K562 (cell line): ENCODE results near the gene CCDC186. TPM values are rescaled to one million over a fixed set of nuclear protein-coding genes. Genes with fewer than 3 reads are reported as not detected.

Experiments used
- ATAC-seq: fragments of 200-7000 bp; cut with Tn5 transposase; 3 replicates; pipeline ENCODE4 v1.9.1; 2020; ENCODE audit warnings: moderate library complexity
- BruUV-seq: library from RNA; stranded (reverse); fragments of 400-500 nt; replicated peaks from 2 replicates; lab custom pipeline; 2021; lab: Mats Ljungman, UMichigan
- CTCF ChIA-PET: fragments of 300-600 bp; formaldehyde crosslinking; extraction: SDS; loops from one replicate; lab custom pipeline; 2021; ENCODE audit warnings: low intra/inter-chr PET ratio; lab: Yijun Ruan, JAX
- POLR2A ChIA-PET: fragments of 300-600, 350-650 bp; sonication (Branson Sonifier 250); formaldehyde crosslinking; extraction: SDS; loops from one replicate; lab custom pipeline; 2021; ENCODE audit warnings: antibody characterized with exemption, inconsistent platforms; lab: Yijun Ruan, JAX
- DNase-seq, 4 experiments: peaks; one replicate each; pipeline versions ENCODE4 v3.0.0 to v3.0.0-alpha.2; 2011 to 2018; ENCODE audit warnings: low spot score in 3 of 4, mixed read lengths in 3 of 4; ENCODE audit errors: extremely low read depth in 1 of 4
- FAIRE-seq: peaks from 2 replicates; lab custom pipeline; 2011; peaks lifted over from hg19 to GRCh38; lab: Jason Lieb, UNC
- H2AFZ ChIP-seq: 2 replicates; pipeline ENCODE4 v1.6.0; 2011; ENCODE audit warnings: low read depth, low read length, control low read depth, inconsistent platforms
- H3K27ac ChIP-seq: fragments of 200-600 bp; 3 replicates; pipeline ENCODE4 v1.8.0; 2011; ENCODE audit warnings: low read depth, mild to moderate bottlenecking, control low read depth, inconsistent platforms, low read length, moderate library complexity, mixed read lengths; ENCODE audit errors: extremely low read depth
- H3K27me3 ChIP-seq, 2 experiments: fragments of 300-600 bp in 1 of 2; 2 replicates in 1 of 2; 3 replicates in 1 of 2; pipeline versions ENCODE4 v1.6.0 to v1.8.0; 2011; ENCODE audit warnings: inconsistent platforms in 2 of 2, low read length in 2 of 2, mild to moderate bottlenecking in 1 of 2, mixed read lengths in 1 of 2, moderate library complexity in 1 of 2; ENCODE audit not compliant: control insufficient read depth in 2 of 2, insufficient read depth in 2 of 2
- H3K36me3 ChIP-seq: fragments of 300-600 bp; 3 replicates; pipeline ENCODE4 v1.8.0; 2011; ENCODE audit warnings: mild to moderate bottlenecking, low read length, inconsistent platforms; ENCODE audit not compliant: control insufficient read depth, insufficient read depth
- H3K4me1 ChIP-seq, 2 experiments: fragments of 200-600 bp in 1 of 2; replicated peaks in 1 of 2; 2 replicates in 1 of 2; 3 replicates in 1 of 2; pipeline versions ENCODE4 v1.5.1 to v1.8.0; 2011; ENCODE audit warnings: inconsistent platforms in 2 of 2, low read length in 2 of 2, mild to moderate bottlenecking in 1 of 2, mixed read lengths in 1 of 2, moderate library complexity in 1 of 2; ENCODE audit not compliant: control insufficient read depth in 2 of 2, insufficient read depth in 2 of 2
- H3K4me2 ChIP-seq: 2 replicates; pipeline ENCODE4 v1.6.1; 2011; ENCODE audit warnings: low read length, control low read depth, inconsistent platforms, mixed read lengths; ENCODE audit not compliant: insufficient read depth
- H3K4me3 ChIP-seq: fragments of 200-600 bp; sonication (generic), shearing (Covaris generic); 2 replicates; pipeline ENCODE4 v1.5.1; 2016; ENCODE audit warnings: control low read depth, inconsistent platforms
- H3K79me2 ChIP-seq: fragments of 200-600 bp; 3 replicates; pipeline ENCODE4 v1.8.0; 2011; ENCODE audit warnings: low read length, inconsistent platforms; ENCODE audit not compliant: control insufficient read depth, insufficient read depth
- H3K9ac ChIP-seq, 2 experiments: 2 replicates each; pipeline versions ENCODE4 v1.6.0 to v1.6.1; 2011; ENCODE audit warnings: low read depth in 2 of 2, low read length in 2 of 2, control low read depth in 1 of 2, inconsistent platforms in 1 of 2, mild to moderate bottlenecking in 1 of 2, mixed read lengths in 1 of 2; ENCODE audit not compliant: insufficient read depth in 1 of 2
- H3K9me1 ChIP-seq: one replicate; pipeline ENCODE4 v1.6.0; 2011; ENCODE audit warnings: inconsistent platforms, mild to moderate bottlenecking, low read length, moderate library complexity; ENCODE audit not compliant: control insufficient read depth, insufficient read depth
- H3K9me3 ChIP-seq: replicated peaks from 2 replicates; pipeline ENCODE4 v1.5.1; 2011; ENCODE audit warnings: low read depth, low read length, inconsistent platforms; ENCODE audit not compliant: control insufficient read depth, insufficient read depth
- H4K20me1 ChIP-seq: replicated peaks from 2 replicates; pipeline ENCODE4 v1.6.1; 2011; ENCODE audit warnings: low read length, inconsistent platforms, mixed read lengths; ENCODE audit not compliant: control insufficient read depth, insufficient read depth
- DPF2 ChIP-seq: fragments of 450-650 bp; IDR thresholded peaks from 2 replicates; pipeline ENCODE4 v1.6.1; 2016
- EGR1 ChIP-seq: fragments of 450-650 bp; conservative IDR thresholded peaks from 2 replicates; pipeline ENCODE4 v1.6.1; 2017; ENCODE audit warnings: mild to moderate bottlenecking
- FOXJ2 ChIP-seq: fragments of 200-800 bp; sonication (Bioruptor generic); IDR thresholded peaks from 2 replicates; pipeline ENCODE4 v1.6.1; 2016; ENCODE audit warnings: missing genetic modification characterization, missing compliant biosample characterization
- GABPA ChIP-seq: fragments of 200-800 bp; sonication (Bioruptor generic); conservative IDR thresholded peaks from 2 replicates; pipeline ENCODE4 v1.6.1; 2016; ENCODE audit warnings: low read depth, missing genetic modification characterization, missing compliant biosample characterization
- KHSRP ChIP-seq: fragments of 450-650 bp; IDR thresholded peaks from 2 replicates; pipeline ENCODE4 v1.6.1; 2017
- MEF2A ChIP-seq: IDR thresholded peaks from 2 replicates; pipeline ENCODE4 v1.6.1; 2011; ENCODE audit warnings: low read depth, mild to moderate bottlenecking, low read length, moderate library complexity; ENCODE audit not compliant: control insufficient read depth
- POLR2B ChIP-seq: fragments of 450-650 bp; IDR thresholded peaks from 2 replicates; pipeline ENCODE4 v1.6.1; 2018; ENCODE audit warnings: low read depth; ENCODE audit not compliant: partially characterized antibody
- RB1 ChIP-seq: fragments of 450-650 bp; IDR thresholded peaks from 2 replicates; pipeline ENCODE4 v1.6.1; 2017; ENCODE audit warnings: low read depth, mild to moderate bottlenecking
- TSC22D4 ChIP-seq: fragments of 450-650 bp; IDR thresholded peaks from 2 replicates; pipeline ENCODE4 v1.6.1; 2016; ENCODE audit warnings: missing genetic modification characterization, missing biosample characterization, control low read depth
- ZNF764 ChIP-seq: fragments of 250-450 bp; sonication (Bioruptor Pico); IDR thresholded peaks from 2 replicates; pipeline ENCODE4 v1.4.0; 2020; ENCODE audit warnings: low read depth, mild to moderate bottlenecking, moderate library complexity
- WGBS: fragments of 100-300 bp; shearing (Covaris generic); methylation state at CpG from one replicate; pipeline ENCODE4 v1.1.6; 2016; ENCODE audit warnings: low coverage, mixed read lengths; ENCODE audit not compliant: insufficient coverage; ENCODE audit errors: missing lambda C conversion rate; 5-methylcytosine and 5-hydroxymethylcytosine counted together
- in situ Hi-C: fragments of 300-500 bp; cut with MboI; formaldehyde crosslinking; loops from 4 replicates; pipeline ENCODE4 v1.15.0; 2018; ENCODE audit warnings: inconsistent platforms, mixed read lengths
- intact Hi-C: fragments of 100-400 bp; cut with micrococcal nuclease; formaldehyde crosslinking; loops from 2 replicates; pipeline ENCODE4 v1.14.2; 2022
- polyA plus RNA-seq, 8 experiments: library from polyadenylated mRNA; depleted of rRNA in 4 of 8; stranded (reverse) in 5 of 8; unstranded in 3 of 8; fragments of >200 nt; fragmentation: Nextera tagmentation in 2 of 8; fragmentation: Illumina TruSeq in 1 of 8; extraction: Ambion mirVana in 2 of 8; extraction: Trizol in 1 of 8; gene quantifications; 2 replicates each; pipeline versions ENCODE4 v1.2.1 to v1.2.3, GENCODE V29; 2011 to 2014; ENCODE audit warnings: inconsistent platforms in 1 of 8, missing spikeins in 1 of 8
- total RNA-seq, 7 experiments: library from RNA; depleted of rRNA in 6 of 7; stranded (reverse); fragments of >200 nt in 6 of 7; fragmentation: Illumina TruSeq in 2 of 7; extraction: Trizol in 2 of 7; gene quantifications; 2 replicates each; pipeline versions ENCODE4 v1.2.1 to v1.2.3, GENCODE V29; 2011 to 2021; ENCODE audit warnings: low replicate concordance in 1 of 7
- TF ChIP-seq, protein P1 (sequence below): fragments of 200-800 bp; sonication (Bioruptor generic); IDR thresholded peaks from 2 replicates; pipeline ENCODE4 v1.6.1; 2017; ENCODE audit warnings: missing genetic modification characterization, missing compliant biosample characterization
- TF ChIP-seq, protein P2 (sequence below): fragments of 450-650 bp; IDR thresholded peaks from 2 replicates; pipeline ENCODE4 v1.6.1; 2016; ENCODE audit warnings: mild to moderate bottlenecking
- TF ChIP-seq, protein P3 (sequence below): fragments of 450-650 bp; IDR thresholded peaks from 2 replicates; pipeline ENCODE4 v1.6.1; 2018; ENCODE audit warnings: mild to moderate bottlenecking, low read depth; ENCODE audit not compliant: partially characterized antibody

The CCDC186 gene
- total and polyA plus RNA-seq, 9 of the 15 experiments (the other 6 are each of a cell fraction or from before 2014, with no cell fraction given) = 2.0 to 7.5 (median 4.7) TPM

- FAIRE-seq (no peak), ATAC-seq (no peak), DNase-seq (no peak)
- in situ Hi-C loops = no loop called here
- peaks cover 8% of the 10 kb centered on the region; the same call in 2 of the 3 replicates for H3K36me3 ChIP-seq
- ChIA-PET POLR2A (interaction anchor here (0.7 kb wide), 1 partner anchor 107 kb away, joined by 3 read pairs; no protein-coding TSS in a partner anchor), CTCF (no interaction called here)
- H3K4me3 ChIP-seq = no peak overlapping the region
- no peaks in the 10 kb centered on the region for H3K4me1 ChIP-seq
- H3K9ac ChIP-seq = no peak overlapping the region
- no peak overlapping the region for H2AFZ ChIP-seq
- no peaks in the 10 kb centered on the region for H4K20me1 ChIP-seq
- 35% methylated on average over 2 of the region's 2 CpGs for WGBS
- H3K27ac ChIP-seq = no peak overlapping the region
- no TSS peak for BruUV-seq
- no peak overlapping the region for H3K4me2 ChIP-seq
- intact Hi-C loops = no loop called here
- no peaks in the 10 kb centered on the region for H3K79me2 ChIP-seq
- H3K9me3 ChIP-seq = no peaks in the 10 kb centered on the region
- H3K9me1 ChIP-seq = no peaks in the 10 kb centered on the region
- no peaks in the 10 kb centered on the region for H3K27me3 ChIP-seq
- TF ChIP-seq POLR2B (no peak), DPF2 (no peak), FOXJ2 (no peak), ZNF764 (CRISPR knock-in tag) (no peak), TSC22D4 (no peak), RB1 (no peak), GABPA (tag) (no peak), MEF2A (no peak), KHSRP (no peak), EGR1 (no peak)
- TF ChIP-seq, protein P1, sequence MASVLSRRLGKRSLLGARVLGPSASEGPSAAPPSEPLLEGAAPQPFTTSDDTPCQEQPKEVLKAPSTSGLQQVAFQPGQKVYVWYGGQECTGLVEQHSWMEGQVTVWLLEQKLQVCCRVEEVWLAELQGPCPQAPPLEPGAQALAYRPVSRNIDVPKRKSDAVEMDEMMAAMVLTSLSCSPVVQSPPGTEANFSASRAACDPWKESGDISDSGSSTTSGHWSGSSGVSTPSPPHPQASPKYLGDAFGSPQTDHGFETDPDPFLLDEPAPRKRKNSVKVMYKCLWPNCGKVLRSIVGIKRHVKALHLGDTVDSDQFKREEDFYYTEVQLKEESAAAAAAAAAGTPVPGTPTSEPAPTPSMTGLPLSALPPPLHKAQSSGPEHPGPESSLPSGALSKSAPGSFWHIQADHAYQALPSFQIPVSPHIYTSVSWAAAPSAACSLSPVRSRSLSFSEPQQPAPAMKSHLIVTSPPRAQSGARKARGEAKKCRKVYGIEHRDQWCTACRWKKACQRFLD (CRISPR knock-in tag) = no peak
- TF ChIP-seq, protein P2, sequence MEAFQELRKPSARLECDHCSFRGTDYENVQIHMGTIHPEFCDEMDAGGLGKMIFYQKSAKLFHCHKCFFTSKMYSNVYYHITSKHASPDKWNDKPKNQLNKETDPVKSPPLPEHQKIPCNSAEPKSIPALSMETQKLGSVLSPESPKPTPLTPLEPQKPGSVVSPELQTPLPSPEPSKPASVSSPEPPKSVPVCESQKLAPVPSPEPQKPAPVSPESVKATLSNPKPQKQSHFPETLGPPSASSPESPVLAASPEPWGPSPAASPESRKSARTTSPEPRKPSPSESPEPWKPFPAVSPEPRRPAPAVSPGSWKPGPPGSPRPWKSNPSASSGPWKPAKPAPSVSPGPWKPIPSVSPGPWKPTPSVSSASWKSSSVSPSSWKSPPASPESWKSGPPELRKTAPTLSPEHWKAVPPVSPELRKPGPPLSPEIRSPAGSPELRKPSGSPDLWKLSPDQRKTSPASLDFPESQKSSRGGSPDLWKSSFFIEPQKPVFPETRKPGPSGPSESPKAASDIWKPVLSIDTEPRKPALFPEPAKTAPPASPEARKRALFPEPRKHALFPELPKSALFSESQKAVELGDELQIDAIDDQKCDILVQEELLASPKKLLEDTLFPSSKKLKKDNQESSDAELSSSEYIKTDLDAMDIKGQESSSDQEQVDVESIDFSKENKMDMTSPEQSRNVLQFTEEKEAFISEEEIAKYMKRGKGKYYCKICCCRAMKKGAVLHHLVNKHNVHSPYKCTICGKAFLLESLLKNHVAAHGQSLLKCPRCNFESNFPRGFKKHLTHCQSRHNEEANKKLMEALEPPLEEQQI = no peak
- TF ChIP-seq, protein P3, sequence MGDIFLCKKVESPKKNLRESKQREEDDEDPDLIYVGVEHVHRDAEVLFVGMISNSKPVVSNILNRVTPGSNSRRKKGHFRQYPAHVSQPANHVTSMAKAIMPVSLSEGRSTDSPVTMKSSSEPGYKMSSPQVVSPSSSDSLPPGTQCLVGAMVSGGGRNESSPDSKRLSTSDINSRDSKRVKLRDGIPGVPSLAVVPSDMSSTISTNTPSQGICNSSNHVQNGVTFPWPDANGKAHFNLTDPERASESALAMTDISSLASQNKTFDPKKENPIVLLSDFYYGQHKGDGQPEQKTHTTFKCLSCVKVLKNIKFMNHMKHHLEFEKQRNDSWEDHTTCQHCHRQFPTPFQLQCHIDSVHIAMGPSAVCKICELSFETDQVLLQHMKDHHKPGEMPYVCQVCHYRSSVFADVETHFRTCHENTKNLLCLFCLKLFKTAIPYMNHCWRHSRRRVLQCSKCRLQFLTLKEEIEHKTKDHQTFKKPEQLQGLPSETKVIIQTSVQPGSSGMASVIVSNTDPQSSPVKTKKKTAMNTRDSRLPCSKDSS = no peak
- TF ChIP-seq, all 486 proteins: peak for 0
These were observed 38.5 kb downstream of the CCDC186 start for GRCh38 chr10:114135476-114135875.
